ENCODE measurements around the gene COQ6.
"Not testable (repeated sequence)": the region's sequence is repeated elsewhere in the genome, so short reads cannot be mapped to it uniquely, and the experiment has no call there.

COQ6 gene

DNA sequence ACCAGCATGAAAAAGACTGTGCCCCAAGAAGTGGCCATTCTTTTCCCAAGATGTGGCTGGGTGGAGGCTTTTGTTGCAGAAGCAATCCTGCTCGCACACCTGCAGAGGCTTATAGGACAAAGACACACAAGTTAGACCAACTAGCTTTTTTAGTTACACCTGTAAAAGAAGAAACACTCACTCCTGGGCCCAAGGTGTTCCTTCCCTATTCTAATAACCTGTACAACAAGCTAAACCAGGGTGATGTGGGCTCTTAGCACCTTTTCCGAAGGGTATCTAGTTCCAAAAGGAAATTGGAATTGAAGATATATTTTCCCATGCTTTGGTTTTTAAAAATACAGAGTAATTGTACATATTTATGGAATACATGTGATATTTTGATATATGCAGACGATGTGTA, 38.0 kb downstream of the COQ6 start:
- DNase-seq (ENCODE audit: low spot score) = no peak

DNA sequence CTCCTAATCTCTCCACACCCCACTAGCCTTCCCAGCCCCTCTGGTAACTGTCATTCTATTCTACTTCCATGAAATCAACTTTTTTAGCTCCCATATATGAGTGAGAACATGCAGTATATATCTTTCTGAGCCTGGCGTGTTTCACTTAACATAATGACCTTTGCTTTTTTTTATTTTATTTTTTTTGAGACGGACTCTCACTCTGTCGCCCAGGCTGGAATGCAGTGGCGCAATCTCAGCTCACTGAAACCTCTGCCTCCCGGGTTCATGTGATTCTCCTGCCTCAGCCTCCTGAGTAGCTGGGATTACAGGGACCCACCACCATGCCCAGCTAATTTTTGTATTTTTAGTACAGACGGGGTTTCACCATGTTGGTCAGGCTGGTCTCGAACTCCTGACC, 38.6 kb downstream of the COQ6 start:
- DNase-seq (ENCODE audit: low spot score) = not testable (repeated sequence)

DNA sequence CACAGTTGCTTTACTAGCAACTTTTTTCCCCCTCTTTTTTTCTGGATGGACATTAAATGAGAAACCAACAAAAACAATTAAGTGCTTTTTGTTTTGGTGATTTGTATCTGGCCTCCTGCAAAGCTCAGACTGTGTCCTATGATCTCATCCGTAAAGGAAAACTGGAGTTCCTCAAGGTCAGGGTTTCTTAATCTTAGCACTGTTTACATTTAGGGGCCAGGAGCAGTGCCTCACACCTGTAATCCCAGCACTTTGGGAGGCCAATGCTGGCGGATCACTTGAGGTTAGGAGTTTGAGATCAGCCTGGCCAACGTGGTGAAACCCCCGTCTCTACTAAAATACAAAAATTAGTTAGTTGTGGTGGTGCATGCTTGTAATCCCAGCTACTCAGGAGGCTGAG, 41.0 kb downstream of the COQ6 start:
- DNase-seq (ENCODE audit: low spot score) = no peak

- not testable (repeated sequence) for DNase-seq (ENCODE audit: low spot score)
Measured at GRCh38 chr14:73994926-73995325, 44.8 kb downstream of the COQ6 start.

DNA sequence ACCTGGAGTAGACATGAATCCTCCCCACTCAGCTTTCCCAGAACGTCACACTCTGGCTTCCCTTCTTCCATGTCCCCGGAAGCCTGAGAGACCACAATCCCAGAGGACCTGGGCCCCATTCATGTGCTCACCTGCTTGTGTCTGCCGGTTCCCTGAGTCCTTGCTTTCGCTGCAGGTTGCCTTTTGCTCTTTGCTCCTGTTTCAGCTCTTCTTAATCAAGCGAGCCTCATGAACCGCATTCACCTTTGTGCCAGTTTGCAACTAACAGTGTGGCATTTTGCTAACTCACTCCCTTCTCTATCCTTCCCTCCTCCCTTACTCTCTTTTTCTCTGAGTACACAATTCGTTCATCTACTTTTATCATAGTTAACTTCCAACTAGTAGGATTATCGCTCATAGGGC, 45.9 kb downstream of the COQ6 start:
- DNase-seq (ENCODE audit: low spot score) = no peak

DNA sequence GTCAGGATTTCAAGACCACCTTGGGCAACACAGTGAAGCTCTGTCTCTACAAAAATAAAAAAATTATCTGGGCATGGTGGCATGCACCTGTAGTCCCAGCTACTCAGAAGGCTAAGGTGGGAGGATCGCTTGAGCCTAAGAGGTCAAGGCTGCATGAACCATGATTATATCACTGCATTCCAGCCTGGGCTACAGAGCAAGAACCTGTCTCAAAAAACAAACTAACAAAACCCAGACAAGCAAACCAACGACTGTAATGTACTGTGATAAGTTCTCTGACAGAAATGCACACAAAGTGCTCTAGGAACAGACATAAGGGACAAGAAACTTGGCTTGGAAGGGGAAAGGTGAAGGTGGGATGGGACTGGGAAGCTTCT, 46.6 kb downstream of the COQ6 start:
- DNase-seq (ENCODE audit: low spot score) = no peak

DNA sequence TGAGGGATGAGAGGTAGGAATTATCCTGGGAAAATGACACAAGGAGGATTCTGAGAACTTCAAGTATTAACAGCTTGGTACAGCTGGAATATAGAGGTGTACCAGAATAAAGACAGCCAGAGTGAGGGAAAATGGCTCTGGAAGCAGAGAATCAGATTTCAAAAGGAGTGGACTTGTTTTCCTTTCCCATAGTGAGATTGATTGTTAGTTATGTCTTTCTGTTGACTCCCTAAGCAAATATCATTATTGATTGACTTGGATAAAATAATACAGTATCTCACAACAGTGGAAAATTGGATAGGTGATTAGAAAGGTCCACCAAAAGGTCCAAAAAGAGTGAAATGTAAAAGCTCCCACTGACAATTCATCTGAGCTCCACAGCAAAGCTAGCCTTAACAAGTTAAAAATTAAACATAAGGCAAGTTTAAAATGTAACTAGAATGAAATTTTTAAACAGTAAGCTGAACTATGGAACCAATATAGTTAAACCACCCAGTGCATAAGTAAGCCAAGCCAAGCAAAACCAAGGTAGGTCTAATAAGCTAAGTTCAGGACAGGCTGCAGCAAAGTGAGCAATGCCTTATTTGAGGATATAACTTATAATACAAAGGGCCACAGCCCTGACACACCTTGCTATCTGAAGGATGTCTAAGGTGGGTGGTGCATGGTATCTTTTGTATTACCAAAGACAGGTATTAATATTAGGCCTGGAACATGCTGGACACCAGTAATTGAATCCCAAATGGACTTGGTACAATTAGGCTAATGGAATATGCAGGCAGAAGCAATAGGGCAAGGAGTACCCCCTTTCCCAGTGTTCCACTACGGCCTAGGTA, 47.2 kb downstream of the COQ6 start:
- no peak for DNase-seq (ENCODE audit: low spot score)

DNA sequence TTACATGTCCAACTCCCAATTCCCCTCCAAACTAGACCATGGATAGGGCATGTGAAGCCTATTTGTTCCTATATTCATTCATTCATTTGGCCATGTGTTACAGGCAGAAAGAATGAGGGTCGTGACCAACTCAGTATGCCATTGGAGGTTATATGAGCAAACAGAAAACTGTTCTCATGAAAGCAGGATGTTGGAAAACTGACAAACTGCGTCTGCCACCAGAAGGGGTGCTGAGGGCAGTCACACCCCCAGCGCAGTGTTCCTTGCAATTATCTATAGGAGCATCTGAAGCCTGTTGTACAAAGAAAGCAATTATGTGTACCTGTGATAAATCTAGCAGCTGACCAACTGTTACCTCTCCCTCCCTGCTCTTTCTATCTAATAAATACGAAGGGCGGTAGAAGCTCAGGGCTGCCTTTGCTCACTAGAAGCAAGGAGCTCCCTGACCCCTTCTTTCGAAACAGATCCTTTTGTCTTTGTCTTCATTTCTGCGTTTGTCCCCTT, 47.9 kb downstream of the COQ6 start:
- no peak for DNase-seq (ENCODE audit: low spot score)

GRCh38 chr14:73998726-73999125, 48.6 kb downstream of the COQ6 start:
- DNase-seq (ENCODE audit: low spot score) = no peak

DNA sequence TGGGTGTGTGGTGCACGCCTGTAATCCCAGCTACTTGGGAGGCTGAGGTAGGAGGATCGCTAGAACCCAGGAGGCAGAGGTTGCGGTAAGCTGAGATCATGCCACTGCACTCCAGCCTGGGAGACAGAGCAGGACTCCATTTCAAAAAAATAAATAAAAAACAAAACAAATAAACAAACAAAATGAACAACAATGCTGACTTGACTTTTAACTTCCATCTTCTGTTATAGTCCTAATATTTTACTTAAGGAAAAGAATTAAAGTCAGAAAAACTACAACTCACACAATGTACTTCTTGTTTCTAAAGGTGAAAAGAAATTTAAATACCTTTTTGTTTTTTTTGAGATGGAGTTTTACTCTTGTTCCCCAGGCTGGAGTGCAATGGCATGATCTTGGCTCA, 55.6 kb downstream of the COQ6 start:
- not testable (repeated sequence) for DNase-seq (ENCODE audit: low spot score)

DNA sequence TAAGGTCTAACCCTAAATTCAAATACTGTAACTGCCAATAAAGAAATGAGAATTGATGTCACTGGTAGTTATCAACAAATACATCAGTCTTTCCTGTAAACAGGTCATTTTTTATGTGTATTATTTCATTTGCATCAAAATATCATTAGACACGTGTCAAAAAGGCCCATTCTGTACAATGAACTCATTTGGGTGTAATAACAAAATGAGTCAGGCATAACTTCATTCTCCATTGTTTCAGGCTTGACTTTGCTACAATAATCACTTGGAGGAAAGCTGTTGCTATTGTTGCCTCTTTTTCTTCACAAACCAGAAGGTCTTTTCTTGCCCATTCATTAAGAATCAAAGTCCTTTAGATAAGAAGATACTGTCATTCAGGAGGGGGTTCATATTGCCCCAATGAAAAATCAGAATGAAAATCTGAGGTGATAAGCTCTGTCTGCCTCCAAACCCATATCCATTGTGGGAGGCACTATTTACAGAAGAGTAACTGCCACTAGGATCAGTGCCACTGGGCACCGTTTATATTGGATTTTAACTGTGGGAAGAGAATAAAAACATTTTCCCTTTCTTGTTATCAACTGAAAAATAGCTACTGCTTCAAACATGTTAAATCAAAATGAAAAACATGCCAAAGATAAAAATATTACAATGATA, 58.9 kb downstream of the COQ6 start:
- no peak for DNase-seq (ENCODE audit: low spot score)

All from putamen (tissue), 1 donor.